ENCODE data around the gene GABRB3. TPM values are rescaled to one million over a fixed set of nuclear protein-coding genes. Genes with fewer than 3 reads are reported as not detected.

GABRB3 gene
- total and polyA plus RNA-seq, 2 of the 8 experiments (the other 6 are each of a cell fraction or from before 2014, with no cell fraction given) = 98.8 to 163 TPM

DNA sequence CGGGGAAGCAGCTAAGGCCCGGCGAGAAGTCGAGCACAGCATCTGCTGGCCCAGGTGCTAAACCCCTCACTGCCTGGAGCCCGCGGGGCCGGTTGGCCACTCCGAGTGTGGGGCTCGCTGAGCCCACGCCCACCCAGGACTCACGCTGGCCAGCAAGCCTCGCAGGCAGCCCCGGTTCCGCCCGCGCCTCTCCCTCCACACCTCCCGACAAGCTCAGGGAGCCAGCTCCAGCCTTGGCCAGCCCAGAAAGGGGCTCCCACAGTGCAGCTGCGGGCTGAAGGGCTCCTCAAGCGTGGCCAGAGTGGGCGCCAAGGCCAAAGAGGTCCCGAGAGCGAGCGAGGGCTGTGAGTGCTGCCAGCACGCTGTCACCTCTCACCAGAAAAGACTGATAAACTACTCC is 8.9 kb upstream of the GABRB3 start:
- H3K9me3 ChIP-seq (ENCODE audit: insufficient read depth in 2 of 2, low read depth in 1 of 2, low read length in 1 of 2) = peaks cover 4 to 6% of the 10 kb centered on the region in 2 experiments; a peak in 3 of 4 replicates
- FAIRE-seq (no peak), DNase-seq (ENCODE audit: low read depth in 1 of 2, low spot score in 2 of 2) (no peak)
- no peak overlapping the region for H2BK20ac ChIP-seq (ENCODE audit: low read length)
- H2BK12ac ChIP-seq (ENCODE audit: low read depth, low read length) = no peak overlapping the region
- H3K18ac ChIP-seq (ENCODE audit: extremely low read depth, low read length) = no peak overlapping the region
- H3K56ac ChIP-seq (replicated peaks; ENCODE audit: insufficient read length, low read depth, low read length) = no peak overlapping the region
- 85% methylated on average over 17 of the region's 24 CpGs; no CpG with 5 or more reads in 1 of the 2 experiments for WGBS, 2 experiments (ENCODE audit: extremely low coverage in 1 of 2, insufficient coverage in 1 of 2, insufficient read length in 1 of 2, insufficient replicate concordance in 2 of 2, low coverage in 1 of 2, low lambda C conversion rate in 2 of 2, missing lambda C conversion rate in 1 of 2)
- H2BK5ac ChIP-seq (ENCODE audit: low read depth, low read length) = no peak overlapping the region
- no peak overlapping the region for H4K5ac ChIP-seq (ENCODE audit: insufficient read length, low read depth, low read length)
- H4K8ac ChIP-seq (ENCODE audit: extremely low read depth, insufficient read depth, low read length) = no peak overlapping the region
- H3K14ac ChIP-seq (ENCODE audit: insufficient read length) = no peak overlapping the region
- H3K23ac ChIP-seq (ENCODE audit: insufficient read length) = no peak overlapping the region
- no peak overlapping the region for H3K4ac ChIP-seq (replicated peaks; ENCODE audit: insufficient read length, low read depth, low read length)
- no peak overlapping the region for H3K4me3 ChIP-seq (ENCODE audit: extremely low read depth in 1 of 4, insufficient read depth in 2 of 4, low read depth in 3 of 4, low read length in 4 of 4)
- H3K79me1 ChIP-seq (ENCODE audit: low read depth, low read length) = no peaks in the 10 kb centered on the region
- H2BK15ac ChIP-seq (ENCODE audit: low read length) = no peak overlapping the region
- no peak overlapping the region for H3K9ac ChIP-seq (replicated peaks in 1 of 4; ENCODE audit: extremely low read depth in 1 of 4, low read depth in 3 of 4, low read length in 3 of 4)
- no peak overlapping the region for H4K91ac ChIP-seq (replicated peaks; ENCODE audit: insufficient read length, low read length)
- POLR2A ChIA-PET (ENCODE audit: partially characterized antibody) = no interaction called here
- H3K23me2 ChIP-seq (ENCODE audit: low read depth, low read length) = no peaks in the 10 kb centered on the region
- H3K4me1 ChIP-seq (replicated peaks in 1 of 4; ENCODE audit: control insufficient read depth in 3 of 4, insufficient read depth in 4 of 4, low read length in 3 of 4) = peaks cover 0 to 2% (median 0%) of the 10 kb centered on the region in 4 experiments; a peak in 2 of 7 replicates
- H2AFZ ChIP-seq (ENCODE audit: low read length) = no peak overlapping the region
- H2AK5ac ChIP-seq (ENCODE audit: low read depth, low read length) = no peak overlapping the region
- H3K79me2 ChIP-seq (ENCODE audit: control insufficient read depth in 1 of 2, insufficient read depth in 2 of 2, low read length in 2 of 2) = no peaks in the 10 kb centered on the region
- H3K36me3 ChIP-seq (ENCODE audit: control insufficient read depth in 2 of 4, insufficient read depth in 4 of 4, low read length in 3 of 4) = no peaks in the 10 kb centered on the region
- no peak overlapping the region for H3K4me2 ChIP-seq (ENCODE audit: insufficient read depth in 1 of 2, low read depth in 2 of 2, low read length in 2 of 2)
- CTCF ChIA-PET (ENCODE audit: partially characterized antibody) = no interaction called here
- H4K20me1 ChIP-seq (replicated peaks in 1 of 2; ENCODE audit: control insufficient read depth in 1 of 2, insufficient read depth in 2 of 2, low read length in 2 of 2) = no peaks in the 10 kb centered on the region
- H3K27ac ChIP-seq (ENCODE audit: low read depth, low read length) = no peak overlapping the region
- H3K27me3 ChIP-seq (replicated peaks in 1 of 4; ENCODE audit: control insufficient read depth in 3 of 4, extremely low read depth in 1 of 4, insufficient read depth in 3 of 4, low read length in 3 of 4) = no peaks in the 10 kb centered on the region
- no peak overlapping the region for H2BK120ac ChIP-seq (replicated peaks; ENCODE audit: low read depth, low read length)
- TF ChIP-seq SP4 (IDR thresholded peaks at IDR 0.05; ENCODE audit: low read length) = no peak
- TF ChIP-seq ZNF274 (IDR thresholded peaks at IDR 0.05; ENCODE audit: borderline replicate concordance, extremely low read depth, low read length) = no peak
- TF ChIP-seq HDAC2 (IDR thresholded peaks at IDR 0.05; ENCODE audit: borderline replicate concordance in 1 of 2, low read depth in 2 of 2, low read length in 2 of 2) = no peak
- TF ChIP-seq CHD2 (IDR thresholded peaks at IDR 0.05; ENCODE audit: low read length) = no peak
- TF ChIP-seq YY1 (IDR thresholded peaks at IDR 0.05; ENCODE audit: low read depth, low read length) = no peak
- no peak for TF ChIP-seq BACH1 (IDR thresholded peaks at IDR 0.05; ENCODE audit: low read length)
- TF ChIP-seq MAFK (IDR thresholded peaks at IDR 0.05; ENCODE audit: low read depth, low read length) = no peak
- no peak for TF ChIP-seq NANOG (IDR thresholded peaks at IDR 0.05; ENCODE audit: insufficient read depth, low read depth, low read length, poor library complexity, severe bottlenecking)
- TF ChIP-seq, protein P1, sequence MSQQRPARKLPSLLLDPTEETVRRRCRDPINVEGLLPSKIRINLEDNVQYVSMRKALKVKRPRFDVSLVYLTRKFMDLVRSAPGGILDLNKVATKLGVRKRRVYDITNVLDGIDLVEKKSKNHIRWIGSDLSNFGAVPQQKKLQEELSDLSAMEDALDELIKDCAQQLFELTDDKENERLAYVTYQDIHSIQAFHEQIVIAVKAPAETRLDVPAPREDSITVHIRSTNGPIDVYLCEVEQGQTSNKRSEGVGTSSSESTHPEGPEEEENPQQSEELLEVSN (IDR thresholded peaks at IDR 0.05) = no peak
- no peak for TF ChIP-seq BCL11A (IDR thresholded peaks at IDR 0.05; ENCODE audit: low read depth in 2 of 2, low read length in 2 of 2)
- TF ChIP-seq, protein P2, sequence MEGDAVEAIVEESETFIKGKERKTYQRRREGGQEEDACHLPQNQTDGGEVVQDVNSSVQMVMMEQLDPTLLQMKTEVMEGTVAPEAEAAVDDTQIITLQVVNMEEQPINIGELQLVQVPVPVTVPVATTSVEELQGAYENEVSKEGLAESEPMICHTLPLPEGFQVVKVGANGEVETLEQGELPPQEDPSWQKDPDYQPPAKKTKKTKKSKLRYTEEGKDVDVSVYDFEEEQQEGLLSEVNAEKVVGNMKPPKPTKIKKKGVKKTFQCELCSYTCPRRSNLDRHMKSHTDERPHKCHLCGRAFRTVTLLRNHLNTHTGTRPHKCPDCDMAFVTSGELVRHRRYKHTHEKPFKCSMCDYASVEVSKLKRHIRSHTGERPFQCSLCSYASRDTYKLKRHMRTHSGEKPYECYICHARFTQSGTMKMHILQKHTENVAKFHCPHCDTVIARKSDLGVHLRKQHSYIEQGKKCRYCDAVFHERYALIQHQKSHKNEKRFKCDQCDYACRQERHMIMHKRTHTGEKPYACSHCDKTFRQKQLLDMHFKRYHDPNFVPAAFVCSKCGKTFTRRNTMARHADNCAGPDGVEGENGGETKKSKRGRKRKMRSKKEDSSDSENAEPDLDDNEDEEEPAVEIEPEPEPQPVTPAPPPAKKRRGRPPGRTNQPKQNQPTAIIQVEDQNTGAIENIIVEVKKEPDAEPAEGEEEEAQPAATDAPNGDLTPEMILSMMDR (IDR thresholded peaks at IDR 0.05; ENCODE audit: control extremely low read depth in 1 of 3, insufficient read depth in 1 of 3, low read depth in 1 of 3, low read length in 3 of 3) = no peak
- no peak for TF ChIP-seq SP2 (IDR thresholded peaks at IDR 0.05; ENCODE audit: low read length)

Measured in H1 (cell line).